Inferior parietal cortex (tissue), 1 donor: Measurements from ENCODE around the gene SH3PXD2A.
"Not testable (repeated sequence)": the region's sequence is repeated elsewhere in the genome, so short reads cannot be mapped to it uniquely, and the experiment has no call there.

ENCODE experiments used
- DNase-seq: peaks from one replicate; pipeline ENCODE4 v3.0.0-alpha.2; 2016; ENCODE audit errors: extremely low spot score

SH3PXD2A gene

GRCh38 chr10:103666762-103667150, 188.6 kb downstream of the SH3PXD2A start:
- no peak for DNase-seq

GRCh38 chr10:103666087-103666761, 189.2 kb downstream of the SH3PXD2A start:
- no peak for DNase-seq

GRCh38 chr10:103665162-103665889, 190.1 kb downstream of the SH3PXD2A start:
- DNase-seq, result no peak

GRCh38 chr10:103663802-103664201, 191.6 kb downstream of the SH3PXD2A start:
- peak; percentile 67 for DNase-seq

DNA sequence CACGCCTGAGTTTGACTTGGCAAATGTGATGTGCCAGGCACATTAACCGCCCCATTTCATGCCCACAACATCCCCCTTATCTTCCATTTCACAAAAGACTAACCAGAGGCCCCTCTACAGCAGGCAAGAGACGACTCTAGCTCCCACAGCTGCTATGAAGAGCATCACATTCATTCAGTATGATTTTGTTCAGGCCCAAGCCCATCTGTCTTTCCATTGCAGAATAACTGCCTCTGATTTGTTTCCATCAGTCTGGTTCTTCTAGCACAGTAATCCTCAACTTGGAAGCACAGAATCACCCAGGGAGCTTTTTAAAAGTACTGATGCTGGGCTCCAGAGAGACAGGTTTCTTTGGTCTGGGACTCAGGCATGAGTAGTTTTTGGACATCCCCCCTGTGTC, 192.1 kb downstream of the SH3PXD2A start:
- DNase-seq, result no peak

DNA sequence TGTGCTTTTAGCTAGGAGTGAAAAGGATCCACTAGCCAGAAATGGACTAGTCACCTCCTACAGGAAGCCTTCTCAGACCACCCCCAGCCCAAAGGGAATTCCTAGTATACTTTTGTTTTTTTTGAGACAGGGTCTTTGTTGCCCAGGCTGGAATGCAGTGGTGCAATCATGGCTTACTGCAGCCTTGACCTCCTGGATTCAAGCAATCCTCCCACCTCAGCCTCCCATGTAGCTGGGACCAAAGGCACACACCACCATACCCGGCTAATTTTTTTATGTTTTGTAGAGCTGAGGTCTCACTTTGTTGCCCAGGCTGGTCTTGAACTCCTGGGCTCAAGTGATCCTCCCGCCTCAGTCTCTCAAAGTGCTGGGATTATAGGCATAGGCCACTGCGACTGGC, 192.7 kb downstream of the SH3PXD2A start:
- not testable (repeated sequence) for DNase-seq

GRCh38 chr10:103661198-103661950, 194.0 kb downstream of the SH3PXD2A start:
- DNase-seq, result no peak

DNA sequence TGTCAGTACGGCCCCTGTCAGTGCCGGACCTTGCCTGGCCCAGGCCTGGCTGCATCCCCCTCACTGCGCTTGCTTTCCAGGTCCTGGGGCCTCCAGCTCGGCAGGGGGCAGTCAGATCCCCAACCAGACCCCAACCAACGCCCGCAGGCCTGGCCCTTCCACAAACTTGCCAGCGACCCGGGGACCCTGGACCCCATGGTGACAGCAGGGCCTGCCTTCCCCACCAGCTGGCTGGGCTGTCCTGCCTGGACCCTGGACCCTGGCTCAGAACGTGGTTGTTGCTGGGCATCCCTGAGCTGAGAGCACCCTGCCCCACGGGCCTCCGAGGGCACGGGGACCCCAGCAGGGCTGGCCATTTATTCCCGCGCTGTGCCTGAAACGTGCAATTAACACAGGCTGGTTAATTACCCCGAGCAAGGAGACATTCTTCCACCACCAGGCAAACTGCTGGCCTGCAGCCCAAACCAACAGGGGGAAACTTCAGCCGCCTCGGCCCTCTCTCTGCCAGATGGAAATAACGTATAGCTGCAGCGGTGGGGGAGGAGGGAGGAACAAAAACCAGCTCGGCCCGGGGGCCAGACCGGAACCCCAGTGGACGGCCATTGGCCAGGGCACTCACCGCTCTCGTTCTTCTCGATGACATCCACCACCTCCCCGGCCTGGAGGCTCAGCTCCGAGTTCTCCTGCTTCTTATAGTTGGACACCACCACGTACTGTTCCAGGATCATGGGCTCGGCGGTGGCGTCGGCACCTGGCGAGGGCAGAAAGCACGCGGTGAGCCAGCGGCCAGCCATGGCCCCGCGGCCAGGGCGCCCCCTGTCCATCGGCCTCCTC, 194.8 kb downstream of the SH3PXD2A start:
- no peak for DNase-seq

GRCh38 chr10:103659674-103660363, 195.6 kb downstream of the SH3PXD2A start:
- DNase-seq, result peak; percentile 65

DNA sequence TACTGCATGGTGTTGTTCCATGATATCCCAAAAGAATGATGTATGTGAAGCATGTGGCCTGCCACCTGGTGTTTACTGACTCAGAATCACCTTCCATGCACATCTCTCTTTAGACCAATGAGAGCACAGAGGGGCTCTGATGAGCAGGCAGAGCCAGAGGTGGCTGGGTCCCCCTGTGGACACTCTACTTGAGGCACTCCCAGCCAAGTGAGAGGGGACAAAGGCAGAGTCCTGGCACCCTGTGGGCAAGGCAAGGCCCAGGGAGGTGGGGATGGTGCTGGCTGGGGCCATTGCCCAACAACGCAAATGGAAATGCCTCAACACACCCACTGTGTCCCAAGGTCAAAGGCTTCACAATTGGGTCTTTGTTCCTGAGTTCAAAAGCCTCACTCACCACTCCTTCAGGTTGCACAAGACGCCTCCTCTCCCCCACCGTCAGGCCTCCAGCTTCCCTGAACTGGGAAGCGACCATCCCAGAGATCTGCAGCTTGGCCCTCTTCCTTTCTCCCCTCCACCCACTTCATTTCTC, 197.3 kb downstream of the SH3PXD2A start:
- no peak for DNase-seq

DNA sequence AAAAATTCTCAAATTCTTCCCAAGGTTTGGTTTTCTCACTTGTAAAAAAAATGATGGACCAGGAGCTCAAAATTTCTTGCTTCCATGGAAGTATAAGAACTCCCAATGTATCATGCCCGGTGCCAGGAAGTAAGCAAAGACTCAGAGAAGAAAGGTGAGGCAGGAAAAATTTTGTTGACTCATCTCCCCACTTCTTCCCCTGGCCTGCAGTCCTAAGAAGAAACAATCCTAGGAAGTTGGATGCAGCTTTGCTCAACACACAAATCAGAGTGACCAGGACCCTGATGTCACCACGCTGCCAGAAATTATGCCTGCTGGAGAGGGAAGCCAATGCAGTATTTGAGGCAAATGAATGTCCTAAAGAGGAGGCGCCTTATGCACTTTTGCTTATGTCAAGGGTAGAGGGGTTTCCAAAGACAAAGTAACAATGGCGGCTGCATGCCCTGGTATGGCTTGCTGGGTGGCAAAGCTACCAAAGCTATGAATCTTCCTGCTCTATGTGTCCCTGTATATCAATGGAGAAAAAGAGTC, 198.2 kb downstream of the SH3PXD2A start:
- no peak for DNase-seq

GRCh38 chr10:103654925-103655324, 200.5 kb downstream of the SH3PXD2A start:
- DNase-seq, result no peak

- DNase-seq, result no peak
Measured at GRCh38 chr10:103653581-103654037, 201.8 kb downstream of the SH3PXD2A start.

DNA sequence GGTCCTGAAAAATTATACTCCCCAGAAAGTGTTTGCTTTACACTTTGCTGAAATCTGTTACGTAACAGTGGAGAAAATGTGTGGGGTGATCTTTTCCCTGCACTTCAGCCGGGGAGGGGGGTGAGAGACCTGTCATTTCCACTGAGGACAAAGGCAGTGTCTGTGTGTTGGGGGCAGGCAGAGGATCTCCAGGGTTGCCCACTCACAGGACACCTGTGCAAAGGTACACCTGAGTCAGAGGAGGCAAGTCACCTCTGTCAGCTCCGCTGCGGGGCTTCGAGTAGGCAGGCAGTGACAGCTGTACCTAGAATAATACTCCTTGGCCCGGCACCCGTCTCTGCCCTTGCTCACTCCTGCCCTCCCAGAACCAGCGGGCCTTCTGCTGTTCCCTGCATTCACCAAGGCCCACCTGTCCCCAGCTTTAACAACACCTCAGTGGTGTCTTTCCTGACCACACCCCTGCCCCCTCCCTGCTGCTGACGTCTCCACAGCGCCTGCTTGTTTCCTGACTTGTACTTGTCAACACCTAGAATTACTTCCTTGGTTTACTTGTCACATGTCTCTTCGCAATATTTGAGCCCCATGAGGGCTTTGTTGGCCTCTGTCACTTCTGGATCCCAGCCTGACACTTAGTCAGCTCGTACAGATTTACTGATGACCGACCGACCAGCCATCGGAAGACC, 202.6 kb downstream of the SH3PXD2A start:
- no peak for DNase-seq

- DNase-seq, result peak; percentile 17
Measured at GRCh38 chr10:103651783-103652476, 203.4 kb downstream of the SH3PXD2A start.

GRCh38 chr10:103651333-103651732, 204.0 kb downstream of the SH3PXD2A start:
- no peak for DNase-seq

- no peak for DNase-seq
Measured at GRCh38 chr10:103649654-103650423, 205.5 kb downstream of the SH3PXD2A start.
